RWPE2 (cell line): ENCODE data around the gene EFCAB10.
"Not testable (repeated sequence)": the region's sequence is repeated elsewhere in the genome, so short reads cannot be mapped to it uniquely, and the experiment has no call there.

Source experiments
- ATAC-seq: fragments of 200-7000 bp; cut with Tn5 transposase; 3 replicates; pipeline ENCODE4 v1.9.1; 2021; ENCODE audit warnings: low read depth
- DNase-seq: peaks from one replicate; pipeline ENCODE4 v3.0.0-alpha.2; 2020; ENCODE audit warnings: low spot score
- H3K27ac ChIP-seq: fragments of 450-650 bp; 2 replicates; pipeline ENCODE4 v1.5.1; 2017; ENCODE audit warnings: mild to moderate bottlenecking; ENCODE audit not compliant: poor library complexity, severe bottlenecking
- H3K27me3 ChIP-seq: fragments of 250-450 bp; sonication (Bioruptor Pico); 2 replicates; pipeline ENCODE4 v1.5.1; 2021; ENCODE audit warnings: mild to moderate bottlenecking, moderate library complexity; ENCODE audit not compliant: insufficient read depth, poor library complexity, severe bottlenecking
- H3K36me3 ChIP-seq: fragments of 250-450 bp; sonication (Bioruptor Pico); 2 replicates; pipeline ENCODE4 v1.5.1; 2020; ENCODE audit warnings: low read depth, mild to moderate bottlenecking, moderate library complexity
- H3K4me1 ChIP-seq: fragments of 250-450 bp; sonication (Bioruptor Pico); 2 replicates; pipeline ENCODE4 v1.5.1; 2021; ENCODE audit warnings: mild to moderate bottlenecking, moderate library complexity; ENCODE audit not compliant: insufficient read depth, poor library complexity, severe bottlenecking
- H3K4me3 ChIP-seq: fragments of 250-450 bp; sonication (Bioruptor Pico); 2 replicates; pipeline ENCODE4 v1.5.1; 2021; ENCODE audit warnings: mild to moderate bottlenecking, moderate library complexity; ENCODE audit not compliant: severe bottlenecking
- H3K9me3 ChIP-seq: fragments of 250-450 bp; sonication (Bioruptor Pico); 2 replicates; pipeline ENCODE4 v1.5.1; 2021; ENCODE audit warnings: mild to moderate bottlenecking, moderate library complexity; ENCODE audit not compliant: severe bottlenecking
- TF ChIP-seq, protein P1 (sequence below): fragments of 450-650 bp; IDR thresholded peaks from one replicate; pipeline ENCODE4 v1.5.1; 2017; ENCODE audit warnings: mild to moderate bottlenecking, moderate library complexity; ENCODE audit not compliant: poor library complexity, severe bottlenecking

EFCAB10 gene

DNA sequence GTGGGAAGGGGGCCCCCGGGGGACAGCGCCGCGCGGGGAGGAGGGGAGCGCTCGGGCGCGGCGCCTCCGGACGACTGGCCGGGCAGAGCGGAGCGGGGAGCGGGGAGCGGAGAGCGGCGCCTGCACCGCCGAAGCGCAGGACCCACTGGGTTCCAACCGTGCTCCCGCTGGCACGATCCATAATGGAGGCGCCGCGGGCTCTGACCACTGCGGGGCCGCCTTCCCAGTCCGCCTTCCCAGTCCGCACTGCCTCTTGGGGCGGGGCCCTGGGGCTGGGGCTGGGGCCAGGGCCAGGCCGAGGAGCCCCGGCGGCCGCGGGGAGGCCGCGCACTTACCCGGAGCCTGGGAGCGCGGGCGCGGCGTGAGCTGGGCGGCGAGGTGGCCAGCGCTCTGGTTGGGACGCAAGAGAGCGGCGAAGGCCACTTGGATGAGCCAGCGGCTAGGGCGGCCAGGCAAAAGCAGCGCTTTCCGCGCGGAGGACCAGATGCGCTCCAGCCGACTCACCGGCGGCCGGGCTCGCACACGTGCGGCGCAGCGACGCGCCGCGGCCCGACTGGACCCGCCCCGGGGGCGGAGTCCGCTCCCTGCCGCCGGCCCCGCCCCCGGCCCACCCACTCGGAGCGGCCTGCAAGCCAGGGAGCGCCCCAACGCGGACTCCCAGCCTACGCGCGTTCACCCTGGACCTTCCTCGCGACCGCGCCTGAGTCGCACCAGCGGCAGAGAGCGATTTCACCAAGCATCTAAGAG, 59.4 kb downstream of the EFCAB10 start, which contains the start of gene PUS7:
Gene PUS7, minus strand, starts transcription at position 555 of the 747 bp plus-strand sequence. CDS start 13,759 bp downstream, outside the sequence.
- peak; percentile 87 for ATAC-seq
- TF ChIP-seq, protein P1, sequence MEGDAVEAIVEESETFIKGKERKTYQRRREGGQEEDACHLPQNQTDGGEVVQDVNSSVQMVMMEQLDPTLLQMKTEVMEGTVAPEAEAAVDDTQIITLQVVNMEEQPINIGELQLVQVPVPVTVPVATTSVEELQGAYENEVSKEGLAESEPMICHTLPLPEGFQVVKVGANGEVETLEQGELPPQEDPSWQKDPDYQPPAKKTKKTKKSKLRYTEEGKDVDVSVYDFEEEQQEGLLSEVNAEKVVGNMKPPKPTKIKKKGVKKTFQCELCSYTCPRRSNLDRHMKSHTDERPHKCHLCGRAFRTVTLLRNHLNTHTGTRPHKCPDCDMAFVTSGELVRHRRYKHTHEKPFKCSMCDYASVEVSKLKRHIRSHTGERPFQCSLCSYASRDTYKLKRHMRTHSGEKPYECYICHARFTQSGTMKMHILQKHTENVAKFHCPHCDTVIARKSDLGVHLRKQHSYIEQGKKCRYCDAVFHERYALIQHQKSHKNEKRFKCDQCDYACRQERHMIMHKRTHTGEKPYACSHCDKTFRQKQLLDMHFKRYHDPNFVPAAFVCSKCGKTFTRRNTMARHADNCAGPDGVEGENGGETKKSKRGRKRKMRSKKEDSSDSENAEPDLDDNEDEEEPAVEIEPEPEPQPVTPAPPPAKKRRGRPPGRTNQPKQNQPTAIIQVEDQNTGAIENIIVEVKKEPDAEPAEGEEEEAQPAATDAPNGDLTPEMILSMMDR = no peak
- Histone ChIP-seq H3K27me3 (no peaks in the 10 kb centered on the region), H3K4me1 (peaks cover 4% of the 10 kb centered on the region), H3K27ac (peak within 1 kb of the TSS; percentile 59), H3K4me3 (peak within 1 kb of the TSS; percentile 78), H3K9me3 (no peaks in the 10 kb centered on the region), H3K36me3 (peaks cover 20% of the 10 kb centered on the region)
- DNase-seq = peak; percentile 83

DNA sequence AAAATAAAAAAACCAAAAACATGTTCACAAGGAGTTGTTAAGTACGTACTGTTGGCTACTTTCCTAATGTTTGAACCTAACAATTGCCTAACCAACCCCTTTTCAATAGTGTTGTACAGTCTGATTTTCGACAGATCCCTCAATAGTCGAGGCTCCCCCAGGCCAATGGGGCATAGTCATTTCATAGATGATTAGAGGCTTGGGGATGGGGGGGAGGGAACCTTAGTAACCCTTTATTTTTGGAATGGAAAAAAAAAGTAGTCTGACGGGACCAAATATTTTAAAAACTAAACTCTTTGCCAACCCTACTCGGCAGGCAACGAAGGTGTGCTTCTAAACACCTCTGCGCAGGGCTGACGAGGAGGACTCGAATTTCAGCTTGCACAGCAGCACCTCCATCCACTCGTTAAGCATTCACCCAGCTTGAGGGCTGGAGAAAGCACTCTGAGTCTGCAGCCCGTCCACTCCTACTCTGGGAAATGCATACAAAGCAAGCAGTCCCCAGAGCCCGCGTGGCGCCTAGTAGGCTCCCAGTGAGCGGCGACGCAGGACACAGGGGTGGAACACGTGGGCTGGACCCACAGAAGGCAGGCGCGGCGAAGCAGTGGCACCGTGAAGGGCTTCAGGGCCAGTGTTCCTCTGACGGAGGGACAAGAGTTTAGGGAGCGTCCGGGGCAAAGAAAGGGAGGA, 60.1 kb downstream of the EFCAB10 start:
- H3K4me1 ChIP-seq = peaks cover 4% of the 10 kb centered on the region
- ATAC-seq (peak; percentile 41), DNase-seq (peak; percentile 65)
- H3K4me3 ChIP-seq = peak overlapping the region; percentile 78
- no peaks in the 10 kb centered on the region for H3K9me3 ChIP-seq
- TF ChIP-seq, protein P1 = no peak
- H3K27me3 ChIP-seq = no peaks in the 10 kb centered on the region
- H3K36me3 ChIP-seq = peaks cover 20% of the 10 kb centered on the region
- peak overlapping the region; percentile 59 for H3K27ac ChIP-seq

DNA sequence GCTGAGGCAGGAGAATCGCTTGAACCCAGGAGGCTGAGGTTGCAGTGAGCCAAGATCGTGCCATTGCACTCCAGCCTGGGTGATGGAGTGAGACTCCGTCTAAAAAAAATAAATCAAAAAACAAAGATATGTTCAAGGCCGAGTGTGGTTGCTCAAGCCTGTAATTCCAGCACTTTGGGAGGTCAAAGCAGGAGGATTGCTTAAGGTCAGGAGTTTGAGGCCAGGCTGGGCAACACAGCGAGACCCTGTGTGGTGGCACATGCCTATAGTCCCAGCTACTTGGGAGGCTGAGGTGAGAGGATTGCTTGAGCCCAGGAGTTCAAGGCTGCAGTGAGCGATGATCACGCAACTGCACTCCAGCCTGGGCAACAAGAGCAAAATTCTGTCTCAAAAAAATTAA, 60.7 kb downstream of the EFCAB10 start:
- H3K27me3 ChIP-seq, DNase-seq, H3K27ac ChIP-seq, H3K9me3 ChIP-seq, H3K4me1 ChIP-seq, ATAC-seq: not testable (repeated sequence)
- Histone ChIP-seq H3K36me3 (peaks cover 20% of the 10 kb centered on the region), H3K4me3 (peak overlapping the region; percentile 78)

DNA sequence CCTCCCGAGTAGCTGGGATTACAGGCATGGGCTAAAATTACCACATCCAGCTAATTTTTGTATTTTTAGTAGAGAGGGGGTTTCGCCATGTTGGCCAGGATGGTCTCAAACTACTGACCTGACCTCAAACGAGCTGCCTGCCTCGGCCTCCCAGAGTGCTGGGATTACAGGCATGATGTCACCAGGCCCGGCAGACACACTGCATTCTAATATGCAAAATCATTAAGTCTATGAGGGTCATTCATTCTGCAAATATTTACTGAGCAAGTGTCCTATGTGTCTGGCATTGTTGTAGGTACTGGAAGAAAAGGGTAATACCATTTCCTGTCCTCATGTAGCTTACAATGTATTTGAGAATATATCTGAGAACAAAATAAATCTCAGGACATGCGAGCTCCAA, 61.9 kb downstream of the EFCAB10 start:
- Histone ChIP-seq H3K27me3 (no peaks in the 10 kb centered on the region), H3K4me3 (no peak overlapping the region), H3K9me3 (no peaks in the 10 kb centered on the region), H3K4me1 (peaks cover 4% of the 10 kb centered on the region), H3K27ac (no peak overlapping the region), H3K36me3 (peaks cover 25% of the 10 kb centered on the region)
- ATAC-seq (no peak), DNase-seq (no peak)
- TF ChIP-seq, protein P1 = no peak

DNA sequence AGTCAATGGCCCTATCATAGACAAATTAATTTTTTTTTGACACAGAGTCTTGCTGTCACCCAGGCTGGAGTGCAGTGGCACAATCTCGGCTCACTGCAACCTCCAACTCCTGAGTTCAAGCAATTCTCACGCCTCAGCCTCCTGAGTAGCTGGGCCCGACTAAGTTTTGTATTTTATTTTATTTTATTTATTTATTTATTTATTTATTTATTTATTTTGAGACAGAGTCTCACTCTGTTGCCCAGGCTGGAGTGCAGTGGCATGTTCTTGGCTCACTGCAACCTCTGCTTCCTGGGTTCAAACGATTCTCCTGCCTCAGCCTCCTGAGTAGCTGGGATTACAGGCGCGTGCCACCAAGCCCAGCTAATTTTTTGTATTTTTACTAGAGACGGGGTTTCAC, 65.7 kb downstream of the EFCAB10 start:
- not testable (repeated sequence) for ATAC-seq, H3K4me3 ChIP-seq, H3K9me3 ChIP-seq, H3K27ac ChIP-seq, H3K27me3 ChIP-seq, H3K4me1 ChIP-seq, DNase-seq
- H3K36me3 ChIP-seq = peaks cover 27% of the 10 kb centered on the region
